Activated CD4-positive, alpha-beta T cell treated with anti-CD3 and anti-CD28 coated beads for 1 hour (primary cell): ENCODE results near the gene INO80B.
"Not testable (repeated sequence)": the region's sequence is repeated elsewhere in the genome, so short reads cannot be mapped to it uniquely, and the experiment has no call there.

ENCODE experiments used
- DNase-seq: peaks from one replicate; pipeline ENCODE4 v3.0.0-alpha.2; 2020

Gene INO80B

GRCh38 chr2:74450570-74451190, 4.2 kb upstream of the INO80B start:
- no peak for DNase-seq

DNA sequence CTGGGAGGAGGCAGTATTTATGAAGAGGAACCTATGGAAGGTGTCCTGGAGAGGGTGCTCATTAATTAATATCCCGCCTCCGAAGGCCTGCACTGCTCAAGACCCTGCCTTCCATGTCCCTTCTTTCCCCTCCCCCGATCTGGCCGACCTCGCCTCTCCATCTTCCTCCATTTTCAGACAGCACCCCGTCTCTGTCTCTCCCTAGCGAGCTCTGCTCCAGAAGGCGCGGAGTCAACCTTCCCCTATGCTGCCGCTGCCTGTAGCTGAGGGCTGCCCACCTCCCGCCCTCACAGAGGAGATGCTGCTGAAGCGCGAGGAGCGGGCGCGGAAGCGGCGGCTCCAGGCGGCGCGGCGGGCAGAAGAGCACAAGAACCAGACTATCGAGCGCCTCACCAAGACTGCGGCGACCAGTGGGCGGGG, 2.3 kb downstream of the INO80B start:
- no peak for DNase-seq

GRCh38 chr2:74457549-74458131, 2.8 kb downstream of the INO80B start:
- peak; percentile 63 for DNase-seq

GRCh38 chr2:74458132-74458937, 3.4 kb downstream of the INO80B start, which contains the start of gene WBP1:
WBP1 (plus strand) TSS chr2:74458438; CDS start chr2:74458603, 165 bp downstream.
- peak; percentile 98 for DNase-seq

DNA sequence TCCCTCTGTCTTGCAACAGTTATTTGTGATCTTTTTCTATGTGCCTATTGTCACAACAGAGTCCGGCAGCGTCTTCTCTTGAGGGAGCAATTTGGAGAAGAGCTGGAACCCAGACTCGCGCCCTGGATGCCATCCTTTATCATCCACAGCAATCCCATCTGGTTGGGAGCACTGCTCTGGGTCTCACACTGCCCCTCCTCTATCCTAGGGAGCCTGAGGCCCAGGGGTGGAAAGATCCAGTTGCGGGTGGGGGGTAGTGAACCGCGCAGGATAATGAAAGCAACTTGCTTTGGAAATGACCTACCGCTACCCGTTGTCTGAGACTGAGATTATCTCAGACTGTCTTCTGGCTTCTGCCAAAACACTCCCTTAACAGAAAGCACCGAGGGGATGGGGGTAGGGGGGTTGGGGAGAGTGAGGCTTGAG, 4.1 kb downstream of the INO80B start:
- DNase-seq: no peak

GRCh38 chr2:74459503-74460118, 4.7 kb downstream of the INO80B start:
- not testable (repeated sequence) for DNase-seq

GRCh38 chr2:74460187-74460586, 5.3 kb downstream of the INO80B start:
- not testable (repeated sequence) for DNase-seq

GRCh38 chr2:74461187-74462053, 6.5 kb downstream of the INO80B start:
- DNase-seq: no peak

DNA sequence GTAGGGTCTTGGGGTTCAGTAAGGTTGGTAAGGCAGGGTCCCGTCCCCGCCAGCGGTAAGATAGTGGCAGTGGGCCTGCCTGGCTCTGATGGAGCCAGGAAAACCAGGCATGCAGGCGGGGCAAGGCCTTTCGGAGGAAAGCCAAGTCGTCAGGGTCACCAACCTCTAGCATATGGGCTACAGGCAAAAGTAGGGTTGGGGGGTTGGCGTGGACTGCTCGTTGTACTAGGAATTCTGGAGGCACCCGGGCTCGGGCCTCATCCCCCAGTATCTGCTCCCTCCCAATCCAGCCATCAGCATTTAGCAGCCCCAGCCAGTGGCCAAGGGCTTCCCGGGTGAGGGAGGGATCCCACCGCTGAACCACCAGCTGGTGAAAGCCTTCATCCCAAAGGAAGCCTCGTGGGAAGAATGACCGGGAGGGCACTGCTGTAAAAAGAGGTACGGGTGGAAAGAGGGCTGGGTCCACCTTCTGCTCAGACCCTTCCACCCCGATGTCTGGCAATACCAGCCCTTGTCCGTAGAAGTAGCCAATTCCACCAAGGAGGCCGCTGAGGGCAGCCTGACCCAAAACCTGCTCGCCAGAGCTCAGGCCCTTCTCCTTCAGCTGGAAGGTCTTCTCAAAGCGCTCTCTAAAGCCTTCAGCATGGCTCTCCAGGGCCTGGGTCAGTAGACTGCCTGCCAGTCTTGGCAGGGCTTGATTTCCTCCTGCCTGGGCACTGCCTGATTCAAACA, 7.3 kb downstream of the INO80B start:
- no peak for DNase-seq

- no peak for DNase-seq
These were observed 7.9 kb downstream of the INO80B start for GRCh38 chr2:74462786-74463105.

DNA sequence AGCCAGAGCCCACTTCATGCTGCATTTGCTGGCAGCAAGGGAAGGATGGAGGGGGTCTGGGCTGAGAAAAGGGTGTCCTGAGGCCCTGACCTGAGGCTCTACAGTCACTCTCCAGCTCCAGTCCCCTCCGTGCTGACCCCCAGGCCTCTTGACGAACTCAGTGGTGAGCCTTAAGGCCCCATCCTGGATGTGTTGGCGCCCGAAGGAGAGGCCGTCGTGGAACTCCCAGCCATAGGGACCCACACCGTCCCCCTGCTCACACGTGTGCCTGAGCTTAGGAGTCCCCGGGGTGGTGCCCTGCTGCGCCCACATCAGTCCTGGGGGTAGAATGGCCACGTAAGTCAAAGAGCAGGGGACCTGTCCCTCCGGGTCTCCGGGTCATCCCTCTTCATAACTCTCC, 9.5 kb downstream of the INO80B start:
- no peak for DNase-seq

DNA sequence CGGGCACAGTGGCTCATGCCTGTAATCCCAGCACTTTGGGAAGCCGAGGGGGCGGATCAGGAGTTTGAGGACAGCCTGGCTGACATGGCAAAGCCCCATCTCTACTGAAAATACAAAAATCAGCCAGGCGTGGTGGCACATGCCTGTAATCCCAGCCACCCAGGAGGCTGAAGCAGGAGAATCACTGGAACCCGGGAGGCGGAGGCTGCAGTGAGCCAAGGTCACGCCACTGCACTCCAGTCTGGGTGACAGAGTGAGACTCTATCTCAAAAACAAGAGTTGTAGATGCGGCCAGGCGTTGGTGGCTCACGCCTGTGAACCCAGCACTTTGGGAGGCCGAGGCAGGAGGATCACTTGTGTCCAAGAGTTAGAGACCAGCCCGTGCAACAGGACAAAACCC, 15.9 kb downstream of the INO80B start:
- DNase-seq: not testable (repeated sequence)

GRCh38 chr2:74471332-74472065, 16.6 kb downstream of the INO80B start:
- no peak for DNase-seq

DNA sequence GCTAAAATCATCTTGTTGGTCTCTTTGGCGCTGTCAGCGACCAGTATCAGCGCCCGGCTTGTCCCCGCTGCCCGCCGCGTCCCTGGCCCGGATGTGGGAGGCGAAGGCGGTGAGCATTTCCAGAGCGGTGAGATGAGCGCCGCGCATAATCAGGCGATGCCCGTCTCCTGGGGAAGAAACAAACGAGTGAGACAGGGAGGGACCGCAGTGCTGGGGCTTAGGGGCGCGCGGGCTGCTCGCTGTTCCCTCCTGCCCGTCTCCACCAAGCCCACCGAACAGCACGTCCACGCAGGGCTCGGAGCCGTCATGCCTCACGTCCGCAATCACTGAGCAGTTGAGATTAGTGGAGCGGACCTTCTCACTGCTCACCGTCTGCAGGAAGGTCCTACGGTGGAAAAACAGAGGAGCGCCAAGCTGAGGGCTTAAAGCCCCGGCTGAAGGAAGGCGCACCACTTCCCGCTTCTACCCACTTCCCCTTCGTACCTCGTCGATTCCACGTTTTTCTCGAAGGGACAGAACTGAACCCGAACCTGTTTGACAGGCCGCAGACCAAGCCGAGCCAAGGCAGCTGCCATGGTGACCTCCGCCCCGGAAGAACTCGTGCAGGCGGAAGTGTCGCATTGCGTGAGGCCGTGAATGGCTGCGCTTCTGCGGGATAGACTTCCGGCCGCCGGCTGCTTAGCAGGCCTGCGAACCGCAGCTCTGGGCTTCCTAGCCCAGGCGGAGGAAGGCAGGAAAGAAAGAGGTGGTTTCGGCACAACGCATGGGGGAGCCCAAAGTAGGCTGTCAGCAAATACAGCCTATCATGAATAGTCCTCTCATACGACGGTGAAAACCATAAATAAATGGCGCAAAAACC, 17.4 kb downstream of the INO80B start, which contains the start of gene MRPL53:
Gene MRPL53, minus strand, starts transcription at position 595 of the 859 bp plus-strand sequence. Its CDS starts 20 bp downstream, at position 575.
- peak; percentile 95 for DNase-seq

- DNase-seq: no peak
These were observed 18.0 kb downstream of the INO80B start for GRCh38 chr2:74472945-74473258.

GRCh38 chr2:74474481-74474880, 19.6 kb downstream of the INO80B start:
- DNase-seq: no peak

- no peak for DNase-seq
These were observed 20.0 kb downstream of the INO80B start for GRCh38 chr2:74474899-74475298.

- DNase-seq: no peak
These were observed 26.5 kb downstream of the INO80B start for GRCh38 chr2:74481431-74481830.

- no peak for DNase-seq
These were observed 27.3 kb downstream of the INO80B start for GRCh38 chr2:74481961-74482800.
